ENCODE measurements around the gene DTD1. TPM values are rescaled to one million over a fixed set of nuclear protein-coding genes. Genes with fewer than 3 reads are reported as not detected.
A peak's percentile ranks its signal among the peaks of the same experiment; 100 is the strongest.

DTD1 gene, protein sequence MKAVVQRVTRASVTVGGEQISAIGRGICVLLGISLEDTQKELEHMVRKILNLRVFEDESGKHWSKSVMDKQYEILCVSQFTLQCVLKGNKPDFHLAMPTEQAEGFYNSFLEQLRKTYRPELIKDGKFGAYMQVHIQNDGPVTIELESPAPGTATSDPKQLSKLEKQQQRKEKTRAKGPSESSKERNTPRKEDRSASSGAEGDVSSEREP
- 10 to 100 TPM; 31.9 to 33.5 TPM for total RNA-seq

DNA sequence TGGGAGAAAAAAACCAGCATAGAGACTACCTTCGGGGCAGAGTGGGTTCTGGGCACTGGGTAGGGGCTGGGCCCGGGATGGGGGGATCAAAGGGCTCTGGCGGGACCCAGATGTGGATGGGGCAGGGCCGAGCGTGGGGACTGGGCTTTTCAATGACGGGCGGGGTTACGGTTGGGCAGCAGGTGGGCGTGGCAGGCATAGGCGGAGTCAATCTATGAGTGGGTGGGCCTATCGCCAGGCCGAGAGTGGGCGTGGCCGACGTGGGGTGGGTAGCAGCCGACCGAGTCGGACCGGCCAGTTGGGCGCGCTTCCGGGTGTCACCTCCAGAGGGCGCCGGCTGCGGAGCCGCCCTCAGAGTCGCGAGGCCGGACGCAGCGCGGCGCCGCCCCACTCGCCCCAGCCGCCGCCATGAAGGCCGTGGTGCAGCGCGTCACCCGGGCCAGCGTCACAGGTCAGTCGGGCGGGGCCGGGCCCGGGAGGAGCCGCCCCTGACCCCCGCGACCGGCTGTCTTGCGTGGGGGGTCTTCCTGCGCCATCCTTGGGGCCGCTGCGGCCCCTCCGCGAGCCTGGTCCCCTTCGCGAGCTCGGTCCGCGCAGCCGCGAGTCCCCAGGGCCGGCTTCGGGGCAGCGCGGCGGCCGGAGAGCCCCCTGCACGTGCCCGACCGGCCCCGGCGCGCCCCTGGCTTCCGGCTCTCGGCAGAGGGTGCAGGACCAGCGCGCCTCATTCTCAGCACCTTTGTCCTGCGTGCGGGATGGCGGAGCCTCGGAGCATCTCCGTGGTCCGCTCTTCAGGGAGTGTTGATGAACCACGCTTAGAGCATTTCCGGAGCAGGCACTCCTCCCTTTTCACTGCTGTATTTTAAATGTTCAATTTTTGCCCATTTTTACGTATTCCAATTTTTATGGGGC is at the start of gene DTD1:
DTD1 (plus strand) TSS at position 390 of the 909 bp plus-strand sequence; CDS start at position 409, 19 bp downstream.
- no peaks in the 10 kb centered on the region for H3K36me3 Mint-ChIP-seq
- peaks cover 25% of the 10 kb centered on the region for H3K4me1 Mint-ChIP-seq
- H3K27ac Mint-ChIP-seq, result peak within 1 kb of the TSS; percentile 83

DNA sequence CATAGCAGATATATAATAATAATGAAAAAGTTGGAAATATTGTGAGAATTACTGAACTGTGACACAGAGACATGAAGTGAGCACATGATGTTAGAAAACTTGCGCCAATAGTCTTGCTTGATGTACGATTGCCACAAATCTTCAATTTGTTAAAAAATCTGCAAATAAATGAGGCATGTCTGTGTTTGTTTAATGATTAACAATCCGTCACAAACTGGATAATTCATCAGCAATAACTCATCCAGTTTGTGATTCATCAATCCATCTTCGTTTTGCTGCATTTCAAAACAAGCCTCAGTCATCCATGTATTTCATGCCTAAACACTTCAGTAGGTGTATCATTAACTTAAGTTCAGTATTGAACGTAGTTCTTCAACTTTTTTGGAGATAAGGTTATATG is 46.1 kb upstream of the DTD1 start:
- Mint-ChIP-seq H3K27me3 (no peaks in the 10 kb centered on the region), H3K27ac (no peak overlapping the region), H3K9me3 (ENCODE audit: low read depth) (no peaks in the 10 kb centered on the region), H3K4me3 (no peak overlapping the region), H3K4me1 (peaks cover 5% of the 10 kb centered on the region), H3K36me3 (peaks cover 43% of the 10 kb centered on the region)
- ATAC-seq (no peak), DNase-seq (no peak)
- CTCF ChIA-PET, result no interaction called here

More for the DNA sequence above, at the start of gene DTD1:
- CTCF ChIA-PET, result interaction anchor here (0.6 to 1.3 kb wide), 3 partner anchors 11 to 174 kb away, joined by 3 to 5 read pairs (median 3); no protein-coding TSS in a partner anchor
- peaks cover 12% of the 10 kb centered on the region for H3K27me3 Mint-ChIP-seq
- DNase-seq (peak; percentile 94), ATAC-seq (peak; percentile 89)
- peak within 1 kb of the TSS; percentile 88 for H3K4me3 Mint-ChIP-seq
- H3K9me3 Mint-ChIP-seq (ENCODE audit: low read depth), result no peaks in the 10 kb centered on the region

GRCh38 chr20:18543216-18543615 is 44.6 kb upstream of the DTD1 start:
- CTCF ChIA-PET, result no interaction called here
- peaks cover 42% of the 10 kb centered on the region for H3K36me3 Mint-ChIP-seq
- ATAC-seq, result no peak
- peaks cover 5% of the 10 kb centered on the region for H3K4me1 Mint-ChIP-seq
- no peak overlapping the region for H3K27ac Mint-ChIP-seq
- H3K4me3 Mint-ChIP-seq, result no peak overlapping the region
- H3K9me3 Mint-ChIP-seq (ENCODE audit: low read depth), result no peaks in the 10 kb centered on the region
- DNase-seq, result no peak
- H3K27me3 Mint-ChIP-seq, result no peaks in the 10 kb centered on the region

DNA sequence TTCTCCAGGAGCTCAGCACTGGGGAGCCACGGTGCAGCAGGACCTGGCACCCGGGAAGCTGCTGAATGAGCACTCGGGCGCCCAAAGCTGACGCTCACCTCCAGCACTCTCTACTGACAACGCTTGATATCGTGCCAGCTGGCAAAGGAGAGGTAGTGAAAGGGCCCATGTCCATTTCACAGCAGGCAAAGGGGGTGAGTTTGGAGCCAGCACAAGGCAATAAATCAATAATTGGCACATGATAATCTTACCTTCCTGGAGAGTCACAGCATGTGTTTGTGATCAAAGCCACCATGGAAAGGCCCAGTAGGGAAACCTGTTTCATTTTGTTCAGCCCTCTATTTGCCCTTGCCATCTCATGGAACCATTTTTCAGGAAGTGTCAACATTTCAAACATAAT is 43.9 kb upstream of the DTD1 start:
- CTCF ChIA-PET, result no interaction called here
- Mint-ChIP-seq H3K4me1 (peaks cover 5% of the 10 kb centered on the region), H3K36me3 (peaks cover 46% of the 10 kb centered on the region), H3K4me3 (no peak overlapping the region), H3K27ac (no peak overlapping the region), H3K27me3 (no peaks in the 10 kb centered on the region), H3K9me3 (ENCODE audit: low read depth) (no peaks in the 10 kb centered on the region)
- DNase-seq, result no peak
- no peak for ATAC-seq

DNA sequence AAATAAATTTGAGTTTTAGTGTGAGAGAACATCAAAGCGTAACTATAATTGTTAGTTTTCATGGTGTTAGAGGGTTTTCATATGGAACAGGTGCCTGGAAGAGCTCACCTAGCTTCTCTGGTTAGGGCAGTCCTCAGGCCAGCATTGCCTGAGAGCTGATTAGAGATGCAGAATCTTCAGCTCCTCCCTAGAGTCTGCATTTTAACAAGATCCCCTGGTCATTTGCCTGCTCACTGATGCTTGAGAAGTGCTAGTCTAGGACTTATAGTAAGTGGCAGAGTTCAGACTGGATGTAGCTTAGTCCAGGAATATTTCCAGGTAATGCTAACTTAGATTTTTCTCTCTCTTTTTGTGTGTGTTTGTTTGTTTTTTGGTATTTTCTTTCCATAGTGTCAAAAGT is 42.3 kb upstream of the DTD1 start:
- Mint-ChIP-seq H3K27me3 (no peaks in the 10 kb centered on the region), H3K9me3 (ENCODE audit: low read depth) (no peaks in the 10 kb centered on the region), H3K27ac (no peak overlapping the region), H3K4me1 (peaks cover 5% of the 10 kb centered on the region), H3K4me3 (no peak overlapping the region), H3K36me3 (peaks cover 42% of the 10 kb centered on the region)
- CTCF ChIA-PET, result no interaction called here
- no peak for DNase-seq
- no peak for ATAC-seq

- Mint-ChIP-seq H3K36me3 (peaks cover 37% of the 10 kb centered on the region), H3K27ac (no peak overlapping the region), H3K4me1 (no peaks in the 10 kb centered on the region), H3K27me3 (no peaks in the 10 kb centered on the region), H3K4me3 (no peak overlapping the region), H3K9me3 (ENCODE audit: low read depth) (no peaks in the 10 kb centered on the region)
- ATAC-seq (no peak), DNase-seq (no peak)
- CTCF ChIA-PET, result no interaction called here
These were observed 39.4 kb upstream of the DTD1 start for GRCh38 chr20:18548465-18548864.

DNA sequence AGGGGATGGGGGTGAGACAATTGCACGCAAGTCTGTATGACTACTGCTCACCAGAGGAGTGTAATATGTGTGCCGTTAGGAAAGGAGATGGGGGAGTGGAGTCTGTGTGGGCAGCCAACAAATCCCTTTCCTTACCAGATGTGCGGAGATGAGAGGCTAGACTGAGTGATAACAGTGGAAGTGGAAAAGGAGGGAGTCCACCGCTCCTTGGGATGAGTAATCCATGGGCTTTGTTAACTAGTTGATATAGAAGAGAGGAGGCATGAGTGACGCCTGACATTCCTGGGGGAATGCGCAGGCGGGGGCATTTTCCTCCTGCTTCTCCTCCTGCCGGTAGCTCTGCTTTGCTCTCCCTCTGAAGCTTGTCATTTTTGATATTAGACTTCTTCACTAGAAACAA is 34.1 kb upstream of the DTD1 start:
- CTCF ChIA-PET, result no interaction called here
- no peaks in the 10 kb centered on the region for H3K4me1 Mint-ChIP-seq
- no peak for DNase-seq
- no peak overlapping the region for H3K27ac Mint-ChIP-seq
- no peak for ATAC-seq
- H3K36me3 Mint-ChIP-seq, result peaks cover 43% of the 10 kb centered on the region
- no peaks in the 10 kb centered on the region for H3K9me3 Mint-ChIP-seq (ENCODE audit: low read depth)
- no peak overlapping the region for H3K4me3 Mint-ChIP-seq
- H3K27me3 Mint-ChIP-seq, result no peaks in the 10 kb centered on the region

DNA sequence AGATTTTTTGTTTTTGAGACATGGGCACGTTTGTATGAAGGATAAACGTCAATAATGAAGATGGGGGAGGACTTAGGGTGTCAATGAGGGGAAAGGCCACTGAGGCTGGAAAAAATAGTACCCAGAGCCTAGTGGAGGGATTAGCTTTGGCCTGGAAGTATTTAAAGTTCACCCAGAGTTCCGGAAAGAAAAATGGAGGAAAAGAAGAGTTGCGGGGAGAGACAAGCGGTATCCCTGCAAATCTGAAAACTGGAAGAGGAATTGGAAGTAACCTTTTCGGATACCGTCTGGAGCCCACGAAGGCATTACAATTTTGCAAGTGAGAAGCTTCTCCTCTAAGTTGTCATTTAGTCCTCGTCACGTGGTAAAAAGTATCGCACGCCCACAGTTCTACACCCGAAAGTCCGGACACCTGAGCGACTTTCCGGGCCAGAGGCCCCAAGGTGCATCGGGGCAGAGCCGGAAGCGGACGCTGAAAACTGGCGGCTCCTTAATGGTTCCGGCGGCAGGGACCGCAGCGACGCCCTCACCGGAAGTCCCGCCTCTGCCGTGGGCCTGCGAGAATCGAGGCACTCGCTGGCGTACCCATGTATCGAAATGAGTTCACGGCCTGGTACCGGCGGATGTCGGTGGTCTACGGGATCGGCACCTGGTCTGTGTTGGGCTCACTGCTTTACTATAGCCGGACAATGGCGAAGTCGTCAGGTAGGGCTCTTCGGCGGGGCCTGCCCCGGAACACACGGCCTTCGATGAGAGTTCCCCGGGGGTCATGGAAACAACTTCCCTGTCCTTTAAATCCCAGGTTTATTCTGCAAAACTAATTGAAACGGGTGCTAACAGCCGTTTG is 20.7 kb upstream of the DTD1 start, which contains the start of gene SMIM26:
SMIM26 (plus strand) TSS at position 541 of the 847 bp plus-strand sequence; CDS start at position 588, 47 bp downstream.
- H3K4me1 Mint-ChIP-seq, result peaks cover 15% of the 10 kb centered on the region
- DNase-seq (peak; percentile 96), ATAC-seq (peak; percentile 99)
- CTCF ChIA-PET, result interaction anchor here (0.6 kb wide), 1 partner anchor 9 kb away, joined by 3 read pairs; no protein-coding TSS in a partner anchor
- peaks cover 34% of the 10 kb centered on the region for H3K36me3 Mint-ChIP-seq
- no peaks in the 10 kb centered on the region for H3K9me3 Mint-ChIP-seq (ENCODE audit: low read depth)
- H3K4me3 Mint-ChIP-seq, result peak within 1 kb of the TSS; percentile 97
- no peaks in the 10 kb centered on the region for H3K27me3 Mint-ChIP-seq
- peak within 1 kb of the TSS; percentile 96 for H3K27ac Mint-ChIP-seq

GRCh38 chr20:18567739-18568091 is 20.1 kb upstream of the DTD1 start:
- peaks cover 15% of the 10 kb centered on the region for H3K4me1 Mint-ChIP-seq
- H3K9me3 Mint-ChIP-seq (ENCODE audit: low read depth), result no peaks in the 10 kb centered on the region
- peaks cover 33% of the 10 kb centered on the region for H3K36me3 Mint-ChIP-seq
- H3K27me3 Mint-ChIP-seq, result no peaks in the 10 kb centered on the region
- peak; percentile 23 for ATAC-seq
- CTCF ChIA-PET, result no interaction called here
- DNase-seq, result no peak
- H3K27ac Mint-ChIP-seq, result peak overlapping the region; percentile 96
- H3K4me3 Mint-ChIP-seq, result peak overlapping the region; percentile 97

- Mint-ChIP-seq H3K36me3 (peaks cover 29% of the 10 kb centered on the region), H3K4me1 (peaks cover 15% of the 10 kb centered on the region), H3K4me3 (no peak overlapping the region), H3K27me3 (no peaks in the 10 kb centered on the region), H3K9me3 (ENCODE audit: low read depth) (no peaks in the 10 kb centered on the region), H3K27ac (no peak overlapping the region)
- ATAC-seq (no peak), DNase-seq (no peak)
- CTCF ChIA-PET, result interaction anchor here (1.4 to 2.0 kb wide), 2 partner anchors 14 to 17 kb away, joined by 3 to 9 read pairs; no protein-coding TSS in a partner anchor
These were observed 16.8 kb upstream of the DTD1 start for GRCh38 chr20:18571009-18571408.

GRCh38 chr20:18571578-18571977 is 16.3 kb upstream of the DTD1 start:
- CTCF ChIA-PET, result interaction anchor here (1.4 to 2.0 kb wide), 2 partner anchors 14 to 17 kb away, joined by 3 to 9 read pairs; no protein-coding TSS in a partner anchor
- no peaks in the 10 kb centered on the region for H3K27me3 Mint-ChIP-seq
- no peaks in the 10 kb centered on the region for H3K9me3 Mint-ChIP-seq (ENCODE audit: low read depth)
- H3K27ac Mint-ChIP-seq, result no peak overlapping the region
- no peak overlapping the region for H3K4me3 Mint-ChIP-seq
- ATAC-seq, result no peak
- DNase-seq, result no peak
- H3K4me1 Mint-ChIP-seq, result peaks cover 13% of the 10 kb centered on the region
- peaks cover 29% of the 10 kb centered on the region for H3K36me3 Mint-ChIP-seq

DNA sequence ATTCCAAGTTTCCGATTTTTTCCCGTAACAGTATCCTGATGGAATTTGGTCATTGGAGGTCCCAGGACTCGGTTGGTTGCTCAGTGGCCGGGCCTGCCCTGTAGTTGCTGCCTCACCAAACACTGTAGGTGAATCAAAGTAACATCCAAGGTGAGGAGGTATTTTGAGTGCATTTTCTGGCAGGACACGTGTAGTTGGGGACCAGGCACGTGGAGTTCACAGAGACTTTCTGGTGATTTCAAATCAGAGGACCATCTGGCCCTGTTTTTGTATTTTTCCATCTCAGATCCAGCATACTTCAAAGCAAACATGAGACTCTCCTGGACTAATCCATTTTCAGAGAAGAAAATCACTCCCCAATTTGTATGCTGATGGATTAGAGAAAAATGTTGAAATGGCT is 9.9 kb upstream of the DTD1 start:
- no peaks in the 10 kb centered on the region for H3K27me3 Mint-ChIP-seq
- no peak overlapping the region for H3K4me3 Mint-ChIP-seq
- H3K9me3 Mint-ChIP-seq (ENCODE audit: low read depth), result no peaks in the 10 kb centered on the region
- H3K36me3 Mint-ChIP-seq, result no peaks in the 10 kb centered on the region
- peaks cover 4% of the 10 kb centered on the region for H3K4me1 Mint-ChIP-seq
- no peak overlapping the region for H3K27ac Mint-ChIP-seq
- CTCF ChIA-PET, result no interaction called here
- ATAC-seq (no peak), DNase-seq (no peak)

DNA sequence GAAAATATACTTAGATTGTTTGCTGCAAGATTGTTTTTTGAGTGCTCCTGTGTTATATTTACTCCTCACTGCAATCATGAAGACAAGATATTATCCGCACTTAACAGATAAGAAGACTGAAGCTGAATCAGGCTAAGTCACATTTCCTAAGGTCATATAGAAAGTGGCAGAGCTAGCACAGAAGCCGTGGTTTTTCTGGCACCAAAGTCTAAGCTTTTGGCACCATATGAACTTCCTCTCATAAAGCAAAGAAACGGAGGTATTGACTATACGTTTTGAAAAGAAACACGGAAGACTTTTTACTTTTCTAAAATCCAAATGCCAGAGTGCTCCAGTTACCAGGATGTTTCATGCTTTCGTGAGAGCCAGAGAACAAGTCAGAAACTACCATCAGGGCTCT is 9.3 kb upstream of the DTD1 start:
- Mint-ChIP-seq H3K36me3 (no peaks in the 10 kb centered on the region), H3K4me1 (peaks cover 4% of the 10 kb centered on the region), H3K4me3 (no peak overlapping the region), H3K9me3 (ENCODE audit: low read depth) (no peaks in the 10 kb centered on the region), H3K27ac (no peak overlapping the region), H3K27me3 (no peaks in the 10 kb centered on the region)
- ATAC-seq, result no peak
- no peak for DNase-seq
- CTCF ChIA-PET, result no interaction called here

All from activated CD8-positive, alpha-beta memory T cell treated with anti-CD3 and anti-CD28 coated beads, Interleukin-2, amount 10 ng/mL, durations not matched to agents 7 days and 5 days (primary cell).